ENCODE results near the gene TMEM184C. TPM values are rescaled to one million over a fixed set of nuclear protein-coding genes. Genes with fewer than 3 reads are reported as not detected.

TMEM184C gene
- total RNA-seq, 1 experiment from 2014 or later = 43.7 TPM

GRCh38 chr4:147658501-147658900 is 41.3 kb downstream of the TMEM184C start (continued):
- TF ChIP-seq TCF7 (CRISPR knock-in tag; IDR thresholded peaks at IDR 0.05; ENCODE audit: low read depth) (no peak), ZSCAN18 (CRISPR knock-in tag; IDR thresholded peaks at IDR 0.05) (no peak), CREB1 (CRISPR knock-in tag; IDR thresholded peaks at IDR 0.05) (no peak), ZNF281 (CRISPR knock-in tag; IDR thresholded peaks at IDR 0.05) (no peak), ZNF532 (CRISPR knock-in tag; IDR thresholded peaks at IDR 0.05; ENCODE audit: borderline replicate concordance) (no peak), HMGXB4 (CRISPR knock-in tag; IDR thresholded peaks at IDR 0.05) (no peak), MLX (CRISPR knock-in tag; IDR thresholded peaks at IDR 0.05) (no peak), ZNF232 (CRISPR knock-in tag; IDR thresholded peaks at IDR 0.05) (no peak), ZBTB21 (CRISPR knock-in tag; IDR thresholded peaks at IDR 0.05; ENCODE audit: borderline replicate concordance) (no peak), JUN (CRISPR knock-in tag; IDR thresholded peaks at IDR 0.05) (no peak)

GRCh38 chr4:147674073-147674472 is 56.9 kb downstream of the TMEM184C start:
- no peaks in the 10 kb centered on the region for H3K9me3 Mint-ChIP-seq
- TF ChIP-seq E2F4 (CRISPR knock-in tag; IDR thresholded peaks at IDR 0.05; ENCODE audit: borderline replicate concordance, low read depth) (no peak), ZNF416 (CRISPR knock-in tag; IDR thresholded peaks at IDR 0.05) (no peak), TP53 (CRISPR knock-in tag; IDR thresholded peaks at IDR 0.05) (no peak), TEAD1 (CRISPR knock-in tag; IDR thresholded peaks at IDR 0.05) (no peak)
- DNase-seq (ENCODE audit: low spot score) (no peak), ATAC-seq (no peak)
- ChIA-PET POLR2A (interaction anchor here (1.2 kb wide), 1 partner anchor 10 kb away, joined by 4 read pairs; the partner anchor contains the start of gene PRMT9), CTCF (interaction anchor here (1.5 kb wide), 1 partner anchor 193 kb away, joined by 5 read pairs; no protein-coding TSS in a partner anchor)
- no peaks in the 10 kb centered on the region for H3K27me3 Mint-ChIP-seq (ENCODE audit: low read depth)
- no peak overlapping the region for H3K27ac Mint-ChIP-seq
- H3K4me3 Mint-ChIP-seq = no peak overlapping the region
- H3K36me3 Mint-ChIP-seq = peaks cover 25% of the 10 kb centered on the region
- peaks cover 2% of the 10 kb centered on the region for H3K4me1 Mint-ChIP-seq

Measured in WTC11 (cell line).